CD4-positive, alpha-beta T cell (primary cell): Measurements from ENCODE around the gene ABCA10. TPM values are rescaled to one million over a fixed set of nuclear protein-coding genes. Genes with fewer than 3 reads are reported as not detected.
"Not testable (repeated sequence)": the region's sequence is repeated elsewhere in the genome, so short reads cannot be mapped to it uniquely, and the experiment has no call there.

Experiments
- ATAC-seq: fragments of 200-7000 bp; cut with Tn5 transposase; one replicate; pipeline ENCODE4 v1.10.0; 2022; ENCODE audit warnings: mild to moderate bottlenecking; ENCODE audit not compliant: poor library complexity
- CTCF ChIA-PET: fragments of 350-600 bp; sonication (Branson Sonifier 250); formaldehyde crosslinking; loops from one replicate; lab custom pipeline; 2021; ENCODE audit warnings: antibody characterized with exemption, inconsistent platforms; lab: Charles Lee
- POLR2A ChIA-PET: fragments of 350-600 bp; sonication (Branson Sonifier 250); formaldehyde crosslinking; loops from one replicate; lab custom pipeline; 2021; ENCODE audit warnings: antibody characterized with exemption, inconsistent platforms; lab: Charles Lee
- DNase-seq, 14 experiments: peaks; one replicate each; pipeline ENCODE4 v3.0.0-alpha.2; 2013 to 2020; ENCODE audit warnings: mixed read lengths in 2 of 14
- H3K27ac ChIP-seq, 2 donors: one replicate each; pipeline versions ENCODE4 v1.5.1 to v1.7.0; 2013; ENCODE audit warnings: low read length in 2 of 2, low read depth in 1 of 2, mild to moderate bottlenecking in 1 of 2
- H3K27me3 ChIP-seq, 2 experiments: 1 replicate in 1 of 2; 2 replicates in 1 of 2; pipeline versions ENCODE4 v1.6.1 to v1.7.0; 2013; ENCODE audit warnings: low read length in 2 of 2, control low read depth in 1 of 2, mild to moderate bottlenecking in 1 of 2, moderate library complexity in 1 of 2; ENCODE audit not compliant: insufficient read depth in 2 of 2, control insufficient read depth in 1 of 2
- H3K36me3 ChIP-seq: one replicate; pipeline ENCODE4 v1.6.1; 2013; ENCODE audit warnings: low read length, control low read depth; ENCODE audit not compliant: insufficient read depth
- H3K4me1 ChIP-seq: one replicate; pipeline ENCODE4 v1.6.1; 2013; ENCODE audit warnings: low read length, control low read depth; ENCODE audit not compliant: insufficient read depth
- H3K4me3 ChIP-seq: one replicate; pipeline ENCODE4 v1.5.1; 2013; ENCODE audit warnings: mild to moderate bottlenecking, low read length, moderate library complexity
- H3K9me3 ChIP-seq, 2 experiments: 1 replicate in 1 of 2; 2 replicates in 1 of 2; pipeline versions ENCODE4 v1.6.1 to v1.7.0; 2013; ENCODE audit warnings: low read length in 2 of 2, mild to moderate bottlenecking in 2 of 2, control low read depth in 1 of 2, moderate library complexity in 1 of 2; ENCODE audit not compliant: control insufficient read depth in 1 of 2, insufficient read depth in 1 of 2
- H3K27ac Mint-ChIP-seq: one replicate; pipeline ENCODE4 v1.8.0; 2020; ENCODE audit warnings: mixed read lengths
- H3K27me3 Mint-ChIP-seq: one replicate; pipeline ENCODE4 v1.8.0; 2021; ENCODE audit warnings: mixed read lengths
- H3K36me3 Mint-ChIP-seq: one replicate; pipeline ENCODE4 v1.8.0; 2021; ENCODE audit warnings: low read depth, mixed read lengths
- H3K4me1 Mint-ChIP-seq: one replicate; pipeline ENCODE4 v1.8.0; 2021; ENCODE audit warnings: low read depth, mixed read lengths
- H3K4me3 Mint-ChIP-seq: one replicate; pipeline ENCODE4 v1.8.0; 2020; ENCODE audit warnings: mild to moderate bottlenecking, mixed read lengths
- H3K9me3 Mint-ChIP-seq: one replicate; pipeline ENCODE4 v1.8.0; 2020; ENCODE audit warnings: mixed read lengths
- CTCF ChIP-seq: fragments of 200-600 bp; IDR thresholded peaks from one replicate; pipeline ENCODE4 v1.8.0; 2022; ENCODE audit warnings: antibody characterized with exemption, mild to moderate bottlenecking
- intact Hi-C, 2 experiments: fragments of 100-400 bp; cut with DNase I in 1 of 2; cut with micrococcal nuclease in 1 of 2; formaldehyde crosslinking; loops; one replicate each; pipeline versions ENCODE4 v1.15.1 to v1.9.0; 2023 to 2025; cut with DNase I, micrococcal nuclease
- total RNA-seq, 174 experiments: library from RNA in 2 of 174; stranded (reverse) in 2 of 174; gene quantifications; one replicate each; pipeline ENCODE4 v1.2.3 and lab custom pipeline; 2021 to 2026

The ABCA10 gene
- total RNA-seq, 2 experiments from 2014 or later: 0.77 to 1.5 TPM

GRCh38 chr17:69175262-69175624 is 53.4 kb downstream of the ABCA10 start:
- Mint-ChIP-seq H3K4me3 (no peak overlapping the region), H3K4me1 (no peaks in the 10 kb centered on the region), H3K36me3 (no peaks in the 10 kb centered on the region), H3K27ac (no peak overlapping the region), H3K27me3 (no peaks in the 10 kb centered on the region), H3K9me3 (no peaks in the 10 kb centered on the region)
- Histone ChIP-seq H3K27ac (no peak overlapping the region), H3K36me3 (no peaks in the 10 kb centered on the region), H3K4me3 (no peak overlapping the region), H3K4me1 (no peaks in the 10 kb centered on the region), H3K9me3 (no peaks in the 10 kb centered on the region), H3K27me3 (no peaks in the 10 kb centered on the region)
- intact Hi-C loops: no loop called here
- no peak for DNase-seq
- ATAC-seq: no peak
- CTCF ChIA-PET: no interaction called here
- POLR2A ChIA-PET: no interaction called here
- TF ChIP-seq CTCF: no peak

GRCh38 chr17:69173118-69173517 is 55.5 kb downstream of the ABCA10 start:
- H3K27me3 Mint-ChIP-seq: no peaks in the 10 kb centered on the region
- no peaks in the 10 kb centered on the region for H3K4me1 ChIP-seq
- H3K9me3 ChIP-seq: no peaks in the 10 kb centered on the region
- intact Hi-C loops: no loop called here
- no peaks in the 10 kb centered on the region for H3K36me3 Mint-ChIP-seq
- ChIA-PET POLR2A (no interaction called here), CTCF (interaction anchor here (0.7 kb wide), 1 partner anchor 10 kb away, joined by 3 read pairs; no protein-coding TSS in a partner anchor)
- ATAC-seq (no peak), DNase-seq (no peak)
- no peak overlapping the region for H3K27ac Mint-ChIP-seq
- H3K4me3 ChIP-seq: no peak overlapping the region
- H3K4me3 Mint-ChIP-seq: no peak overlapping the region
- TF ChIP-seq CTCF: no peak
- no peaks in the 10 kb centered on the region for H3K4me1 Mint-ChIP-seq
- H3K27me3 ChIP-seq: no peaks in the 10 kb centered on the region
- H3K27ac ChIP-seq: no peak overlapping the region
- H3K9me3 Mint-ChIP-seq: no peaks in the 10 kb centered on the region
- H3K36me3 ChIP-seq: no peaks in the 10 kb centered on the region

GRCh38 chr17:69170377-69170776 is 58.2 kb downstream of the ABCA10 start:
- H3K36me3 Mint-ChIP-seq: no peaks in the 10 kb centered on the region

GRCh38 chr17:69168642-69169041 is 60.0 kb downstream of the ABCA10 start:
- H3K9me3 ChIP-seq, ATAC-seq, DNase-seq, H3K27ac ChIP-seq, H3K4me3 Mint-ChIP-seq, H3K4me1 ChIP-seq, CTCF ChIA-PET, POLR2A ChIA-PET, H3K27ac Mint-ChIP-seq, H3K4me3 ChIP-seq, H3K36me3 ChIP-seq, intact Hi-C loops, H3K36me3 Mint-ChIP-seq, H3K27me3 Mint-ChIP-seq, H3K9me3 Mint-ChIP-seq, H3K27me3 ChIP-seq, H3K4me1 Mint-ChIP-seq: not testable (repeated sequence)

More at GRCh38 chr17:69170377-69170776, 58.2 kb downstream of the ABCA10 start:
- CTCF ChIA-PET: no interaction called here
- no peak for TF ChIP-seq CTCF
- no peak overlapping the region for H3K4me3 Mint-ChIP-seq
- Histone ChIP-seq H3K36me3 (no peaks in the 10 kb centered on the region), H3K9me3 (no peaks in the 10 kb centered on the region), H3K4me3 (no peak overlapping the region), H3K27me3 (no peaks in the 10 kb centered on the region), H3K27ac (no peak overlapping the region), H3K4me1 (no peaks in the 10 kb centered on the region)
- no peaks in the 10 kb centered on the region for H3K27me3 Mint-ChIP-seq
- POLR2A ChIA-PET: no interaction called here
- no peaks in the 10 kb centered on the region for H3K4me1 Mint-ChIP-seq
- DNase-seq: no peak
- H3K9me3 Mint-ChIP-seq: no peaks in the 10 kb centered on the region
- no peak overlapping the region for H3K27ac Mint-ChIP-seq
- intact Hi-C loops: no loop called here
- ATAC-seq: no peak
